ENCODE measurements around the gene ITSN2.

Gene ITSN2

GRCh38 chr2:24372033-24372432 lies 11.7 kb upstream of the ITSN2 start:
- H3K4me3 ChIP-seq (replicated peaks; ENCODE audit: low read depth, low read length) = no peak overlapping the region
- no peak for TF ChIP-seq CTCF (IDR thresholded peaks at IDR 0.05; ENCODE audit: insufficient read depth, low read length, poor library complexity, severe bottlenecking)
- no peaks in the 10 kb centered on the region for H3K36me3 ChIP-seq (ENCODE audit: control insufficient read depth, insufficient read depth, low read length)
- no peak for DNase-seq (ENCODE audit: extremely low read depth, insufficient read length)
- no peaks in the 10 kb centered on the region for H3K27me3 ChIP-seq (replicated peaks; ENCODE audit: control insufficient read depth, insufficient read depth, low read length)

- no peaks in the 10 kb centered on the region for H3K36me3 ChIP-seq (ENCODE audit: control insufficient read depth, insufficient read depth, low read length)
- DNase-seq (ENCODE audit: extremely low read depth, insufficient read length) = no peak
- H3K27me3 ChIP-seq (replicated peaks; ENCODE audit: control insufficient read depth, insufficient read depth, low read length) = no peaks in the 10 kb centered on the region
- TF ChIP-seq CTCF (IDR thresholded peaks at IDR 0.05; ENCODE audit: insufficient read depth, low read length, poor library complexity, severe bottlenecking) = no peak
- no peak overlapping the region for H3K4me3 ChIP-seq (replicated peaks; ENCODE audit: low read depth, low read length)
Observed at GRCh38 chr2:24365826-24366225, 5.5 kb upstream of the ITSN2 start.

GRCh38 chr2:24365051-24365450 lies 4.7 kb upstream of the ITSN2 start:
- Histone ChIP-seq H3K4me3 (replicated peaks; ENCODE audit: low read depth, low read length) (no peak overlapping the region), H3K36me3 (ENCODE audit: control insufficient read depth, insufficient read depth, low read length) (no peaks in the 10 kb centered on the region), H3K27me3 (replicated peaks; ENCODE audit: control insufficient read depth, insufficient read depth, low read length) (no peaks in the 10 kb centered on the region)
- DNase-seq (ENCODE audit: extremely low read depth, insufficient read length) = peak; percentile 63
- no peak for TF ChIP-seq CTCF (IDR thresholded peaks at IDR 0.05; ENCODE audit: insufficient read depth, low read length, poor library complexity, severe bottlenecking)

- no peak overlapping the region for H3K4me3 ChIP-seq (replicated peaks; ENCODE audit: low read depth, low read length)
- H3K36me3 ChIP-seq (ENCODE audit: control insufficient read depth, insufficient read depth, low read length) = no peaks in the 10 kb centered on the region
- no peaks in the 10 kb centered on the region for H3K27me3 ChIP-seq (replicated peaks; ENCODE audit: control insufficient read depth, insufficient read depth, low read length)
- TF ChIP-seq CTCF (IDR thresholded peaks at IDR 0.05; ENCODE audit: insufficient read depth, low read length, poor library complexity, severe bottlenecking) = no peak
- DNase-seq (ENCODE audit: extremely low read depth, insufficient read length) = no peak
Observed at GRCh38 chr2:24363301-24363700, 3.0 kb upstream of the ITSN2 start.

GRCh38 chr2:24362253-24362652 lies 1.9 kb upstream of the ITSN2 start:
- H3K36me3 ChIP-seq (ENCODE audit: control insufficient read depth, insufficient read depth, low read length) = no peaks in the 10 kb centered on the region
- no peak overlapping the region for H3K4me3 ChIP-seq (replicated peaks; ENCODE audit: low read depth, low read length)
- TF ChIP-seq CTCF (IDR thresholded peaks at IDR 0.05; ENCODE audit: insufficient read depth, low read length, poor library complexity, severe bottlenecking) = no peak
- DNase-seq (ENCODE audit: extremely low read depth, insufficient read length) = no peak
- H3K27me3 ChIP-seq (replicated peaks; ENCODE audit: control insufficient read depth, insufficient read depth, low read length) = no peaks in the 10 kb centered on the region

- DNase-seq (ENCODE audit: extremely low read depth, insufficient read length) = no peak
- peak overlapping the region; percentile 85 for H3K4me3 ChIP-seq (replicated peaks; ENCODE audit: low read depth, low read length)
- H3K36me3 ChIP-seq (ENCODE audit: control insufficient read depth, insufficient read depth, low read length) = no peaks in the 10 kb centered on the region
- no peak for TF ChIP-seq CTCF (IDR thresholded peaks at IDR 0.05; ENCODE audit: insufficient read depth, low read length, poor library complexity, severe bottlenecking)
- no peaks in the 10 kb centered on the region for H3K27me3 ChIP-seq (replicated peaks; ENCODE audit: control insufficient read depth, insufficient read depth, low read length)
Observed at GRCh38 chr2:24360963-24361330, 611 bp upstream of the ITSN2 start.

Data from GM06990 (cell line).